Breast epithelium (tissue), 3 donors: ENCODE measurements around the gene PXYLP1.

Experiments used
- CTCF ChIP-seq, 3 donors: fragments of 450-650 bp; IDR thresholded peaks; one replicate each; pipeline ENCODE4 v1.5.1; 2016 to 2017; ENCODE audit warnings: antibody characterized with exemption in 3 of 3, mild to moderate bottlenecking in 3 of 3, moderate library complexity in 3 of 3
- POLR2A ChIP-seq: fragments of 450-650 bp; IDR thresholded peaks from one replicate; pipeline ENCODE4 v1.6.1; 2016; ENCODE audit warnings: antibody characterized with exemption, mild to moderate bottlenecking, moderate library complexity
- POLR2AphosphoS5 ChIP-seq, 3 donors: sonication (generic); formaldehyde crosslinking; IDR thresholded peaks; one replicate each; pipeline ENCODE4 v1.6.1; 2017; ENCODE audit warnings: antibody characterized with exemption in 3 of 3

- no peak for TF ChIP-seq CTCF (IDR thresholded peaks at IDR 0.05)
- no peak for TF ChIP-seq POLR2A
- TF ChIP-seq POLR2AphosphoS5 (IDR thresholded peaks at IDR 0.05): no peak
These were observed 57.7 kb downstream of the PXYLP1 start for GRCh38 chr3:141289228-141289772.
